SU-DHL-6 (cell line): ENCODE data around the gene NPY5R.

ENCODE experiments used
- H2AFZ ChIP-seq: fragments of 200-600 bp; sonication (generic); 2 replicates; pipeline ENCODE4 v1.6.1; 2014; ENCODE audit warnings: low read depth, mild to moderate bottlenecking, moderate library complexity, mixed read lengths, antibody characterized with exemption, low read length; ENCODE audit not compliant: severe bottlenecking
- H3F3A ChIP-seq: fragments of 200-600 bp; shearing (Covaris generic); 2 replicates; pipeline ENCODE4 v1.6.0; 2016; ENCODE audit warnings: antibody characterized with exemption, mild to moderate bottlenecking; ENCODE audit not compliant: insufficient read depth
- H3K27ac ChIP-seq: fragments of 200-600 bp; sonication (generic); 2 replicates; pipeline ENCODE4 v1.5.1; 2016; ENCODE audit warnings: low read depth, mild to moderate bottlenecking, low read length, moderate library complexity, mixed read lengths
- H3K27me3 ChIP-seq: fragments of 200-600 bp; sonication (generic), shearing (Covaris generic); 2 replicates; pipeline ENCODE4 v1.6.0; 2014; ENCODE audit warnings: mild to moderate bottlenecking, low read length
- H3K36me3 ChIP-seq: fragments of 200-600 bp; sonication (generic); 2 replicates; pipeline ENCODE4 v1.6.1; 2014; ENCODE audit warnings: mild to moderate bottlenecking, low read length, mixed read lengths
- H3K4me2 ChIP-seq: fragments of 300-600, 200-600 bp; shearing (Covaris generic), sonication (generic); 2 replicates; pipeline ENCODE4 v1.6.0; 2014; ENCODE audit warnings: low read length, low read depth, mild to moderate bottlenecking; ENCODE audit not compliant: poor library complexity, severe bottlenecking
- H3K4me3 ChIP-seq: fragments of 200-600 bp; sonication (generic); 2 replicates; pipeline ENCODE4 v1.5.1; 2014; ENCODE audit warnings: antibody characterized with exemption, low read length, mild to moderate bottlenecking, mixed read lengths; ENCODE audit not compliant: insufficient read depth, poor library complexity, severe bottlenecking
- H3K79me2 ChIP-seq: fragments of 200-600 bp; sonication (generic); 2 replicates; pipeline ENCODE4 v1.6.1; 2014; ENCODE audit warnings: mild to moderate bottlenecking, low read length, moderate library complexity; ENCODE audit not compliant: insufficient read depth
- H3K9ac ChIP-seq: fragments of 200-600 bp; sonication (generic); 2 replicates; pipeline ENCODE4 v1.7.0; 2014; ENCODE audit warnings: mild to moderate bottlenecking, low read length
- H3K9me2 ChIP-seq: fragments of 200-600 bp; sonication (generic); replicated peaks from 2 replicates; pipeline ENCODE4 v1.6.1; 2014; ENCODE audit warnings: low read length; ENCODE audit not compliant: insufficient read depth
- H3K9me3 ChIP-seq: fragments of 200-600 bp; sonication (generic); 2 replicates; pipeline ENCODE4 v1.6.1; 2014; ENCODE audit warnings: low read length, mixed read lengths; ENCODE audit not compliant: insufficient read depth
- H4K20me1 ChIP-seq: fragments of 200-600 bp; sonication (generic); 2 replicates; pipeline ENCODE4 v1.6.1; 2014; ENCODE audit warnings: low read depth, mild to moderate bottlenecking, antibody characterized with exemption, low read length, moderate library complexity, mixed read lengths
- EZH2phosphoT487 ChIP-seq: fragments of 200-600 bp; sonication (generic), shearing (Covaris generic); conservative IDR thresholded peaks from 2 replicates; pipeline ENCODE4 v1.6.1; 2018; ENCODE audit warnings: mild to moderate bottlenecking, antibody characterized with exemption, low read length, moderate library complexity, mixed read lengths
- TF ChIP-seq, protein P1 (sequence below): fragments of 200-600 bp; sonication (generic); IDR thresholded peaks from one replicate; pipeline ENCODE4 v1.5.1; 2017; ENCODE audit warnings: antibody characterized with exemption, mild to moderate bottlenecking, low read length, moderate library complexity; ENCODE audit not compliant: insufficient read depth, poor library complexity, severe bottlenecking

Gene NPY5R

DNA sequence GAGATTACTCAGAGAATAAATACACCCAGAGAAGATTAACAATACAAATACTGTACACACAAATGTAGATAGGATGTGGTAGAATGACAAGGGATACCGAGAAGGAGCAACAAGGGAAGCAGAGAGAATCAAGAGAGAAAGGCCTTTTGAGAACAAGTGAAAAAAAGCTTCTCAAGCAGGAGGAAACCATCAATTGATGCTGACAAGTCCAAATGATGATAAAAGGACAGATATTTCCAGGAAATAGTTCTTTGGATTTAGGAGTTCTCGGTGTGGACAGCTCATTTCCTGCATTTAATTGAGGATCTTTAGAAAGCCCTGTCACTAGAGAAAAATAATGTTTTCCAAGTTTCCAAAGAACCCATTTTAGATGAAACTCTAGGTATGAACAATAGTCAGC lies 48.1 kb downstream of the NPY5R start:
- Histone ChIP-seq H3K4me3 (no peak overlapping the region), H3K36me3 (no peaks in the 10 kb centered on the region), H3F3A (no peaks in the 10 kb centered on the region), H3K4me2 (no peak overlapping the region), H2AFZ (no peak overlapping the region), H3K27ac (no peak overlapping the region), H3K9ac (no peak overlapping the region), H3K27me3 (no peaks in the 10 kb centered on the region), H3K9me3 (no peaks in the 10 kb centered on the region), H3K9me2 (no peaks in the 10 kb centered on the region), H4K20me1 (no peaks in the 10 kb centered on the region), H3K79me2 (no peaks in the 10 kb centered on the region)
- TF ChIP-seq, protein P1, sequence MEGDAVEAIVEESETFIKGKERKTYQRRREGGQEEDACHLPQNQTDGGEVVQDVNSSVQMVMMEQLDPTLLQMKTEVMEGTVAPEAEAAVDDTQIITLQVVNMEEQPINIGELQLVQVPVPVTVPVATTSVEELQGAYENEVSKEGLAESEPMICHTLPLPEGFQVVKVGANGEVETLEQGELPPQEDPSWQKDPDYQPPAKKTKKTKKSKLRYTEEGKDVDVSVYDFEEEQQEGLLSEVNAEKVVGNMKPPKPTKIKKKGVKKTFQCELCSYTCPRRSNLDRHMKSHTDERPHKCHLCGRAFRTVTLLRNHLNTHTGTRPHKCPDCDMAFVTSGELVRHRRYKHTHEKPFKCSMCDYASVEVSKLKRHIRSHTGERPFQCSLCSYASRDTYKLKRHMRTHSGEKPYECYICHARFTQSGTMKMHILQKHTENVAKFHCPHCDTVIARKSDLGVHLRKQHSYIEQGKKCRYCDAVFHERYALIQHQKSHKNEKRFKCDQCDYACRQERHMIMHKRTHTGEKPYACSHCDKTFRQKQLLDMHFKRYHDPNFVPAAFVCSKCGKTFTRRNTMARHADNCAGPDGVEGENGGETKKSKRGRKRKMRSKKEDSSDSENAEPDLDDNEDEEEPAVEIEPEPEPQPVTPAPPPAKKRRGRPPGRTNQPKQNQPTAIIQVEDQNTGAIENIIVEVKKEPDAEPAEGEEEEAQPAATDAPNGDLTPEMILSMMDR: no peak
- TF ChIP-seq EZH2phosphoT487: no peak

- Histone ChIP-seq H3K9me3 (no peaks in the 10 kb centered on the region), H3K9ac (no peak overlapping the region), H3K79me2 (no peaks in the 10 kb centered on the region), H3K4me3 (no peak overlapping the region), H2AFZ (no peak overlapping the region), H3K27ac (no peak overlapping the region), H3F3A (no peaks in the 10 kb centered on the region), H3K36me3 (no peaks in the 10 kb centered on the region), H4K20me1 (no peaks in the 10 kb centered on the region), H3K27me3 (no peaks in the 10 kb centered on the region), H3K9me2 (no peaks in the 10 kb centered on the region), H3K4me2 (no peak overlapping the region)
- TF ChIP-seq, protein P1: no peak
- TF ChIP-seq EZH2phosphoT487: no peak
These were observed 48.6 kb downstream of the NPY5R start for GRCh38 chr4:163392328-163392727.

- Histone ChIP-seq H3K36me3 (no peaks in the 10 kb centered on the region), H2AFZ (no peak overlapping the region), H4K20me1 (no peaks in the 10 kb centered on the region), H3K9ac (no peak overlapping the region), H3K27me3 (no peaks in the 10 kb centered on the region), H3K27ac (no peak overlapping the region), H3F3A (no peaks in the 10 kb centered on the region), H3K4me3 (no peak overlapping the region), H3K9me2 (no peaks in the 10 kb centered on the region), H3K4me2 (no peak overlapping the region), H3K79me2 (no peaks in the 10 kb centered on the region), H3K9me3 (no peaks in the 10 kb centered on the region)
- TF ChIP-seq, protein P1: no peak
These were observed 49.8 kb downstream of the NPY5R start for GRCh38 chr4:163393471-163393870.

DNA sequence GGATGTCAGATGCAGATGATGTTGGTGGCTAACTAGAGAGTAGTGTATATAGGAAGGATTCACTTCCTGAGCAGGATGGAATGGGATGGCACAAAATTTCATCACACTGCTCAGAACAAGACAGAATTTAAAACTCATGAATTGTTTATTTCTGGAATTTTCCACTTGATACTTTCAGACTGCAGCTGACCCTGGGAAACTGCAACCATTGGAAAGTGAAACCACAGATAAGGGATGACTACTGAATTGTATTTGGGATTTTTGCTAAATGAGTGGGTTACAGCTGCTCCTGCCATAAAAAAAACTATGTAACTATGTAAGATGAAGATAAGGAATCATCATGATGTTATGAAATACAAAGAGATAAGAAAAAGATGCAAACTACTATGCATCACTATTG lies 51.4 kb downstream of the NPY5R start:
- no peak overlapping the region for H2AFZ ChIP-seq
- H3K9me3 ChIP-seq: no peaks in the 10 kb centered on the region
- H3K4me3 ChIP-seq: no peak overlapping the region
- no peaks in the 10 kb centered on the region for H3K36me3 ChIP-seq
- H3K9me2 ChIP-seq: no peaks in the 10 kb centered on the region
- no peak overlapping the region for H3K27ac ChIP-seq
- no peak overlapping the region for H3K9ac ChIP-seq
- no peaks in the 10 kb centered on the region for H3F3A ChIP-seq
- no peak for TF ChIP-seq EZH2phosphoT487
- TF ChIP-seq, protein P1: no peak
- no peaks in the 10 kb centered on the region for H3K79me2 ChIP-seq
- H4K20me1 ChIP-seq: no peaks in the 10 kb centered on the region
- H3K4me2 ChIP-seq: no peak overlapping the region
- H3K27me3 ChIP-seq: no peaks in the 10 kb centered on the region
